Neural progenitor cell (in vitro differentiated cells): Measurements from ENCODE around the gene TRIM4. TPM values are rescaled to one million over a fixed set of nuclear protein-coding genes. Genes with fewer than 3 reads are reported as not detected.

Source experiments
- DNase-seq: peaks from one replicate; pipeline ENCODE4 v3.0.0-alpha.2; 2016; ENCODE audit warnings: low spot score
- H2AFZ ChIP-seq: fragments of 200-600 bp; sonication (generic); replicated peaks from 2 replicates; pipeline ENCODE4 v1.6.1; 2016; ENCODE audit warnings: antibody characterized with exemption
- H3F3A ChIP-seq: fragments of 200-600 bp; sonication (generic); 2 replicates; pipeline ENCODE4 v1.6.1; 2016; ENCODE audit warnings: antibody characterized with exemption, low read depth
- H3K27ac ChIP-seq: fragments of 200-600 bp; sonication (generic); 2 replicates; pipeline ENCODE4 v1.5.1; 2016; ENCODE audit warnings: mild to moderate bottlenecking
- H3K27me3 ChIP-seq: fragments of 200-600 bp; sonication (generic); 2 replicates; pipeline ENCODE4 v1.6.1; 2016; ENCODE audit warnings: mild to moderate bottlenecking, moderate library complexity
- H3K36me3 ChIP-seq: fragments of 200-600 bp; sonication (generic); 2 replicates; pipeline ENCODE4 v1.5.1; 2016
- H3K4me1 ChIP-seq: fragments of 200-600 bp; sonication (generic); 2 replicates; pipeline ENCODE4 v1.6.1; 2016; ENCODE audit warnings: mixed run types
- H3K4me2 ChIP-seq: fragments of 200-600 bp; sonication (generic); 2 replicates; pipeline ENCODE4 v1.6.1; 2016
- H3K4me3 ChIP-seq: fragments of 200-600 bp; sonication (generic); 2 replicates; pipeline ENCODE4 v1.5.1; 2016
- H3K79me2 ChIP-seq: fragments of 200-600 bp; sonication (generic); 2 replicates; pipeline ENCODE4 v1.6.1; 2016; ENCODE audit warnings: low read depth
- H3K9ac ChIP-seq: fragments of 200-600 bp; sonication (generic); 2 replicates; pipeline ENCODE4 v1.6.1; 2016
- H3K9me3 ChIP-seq: fragments of 200-600 bp; sonication (generic); 2 replicates; pipeline ENCODE4 v1.5.1; 2016; ENCODE audit warnings: low read depth
- H4K20me1 ChIP-seq: fragments of 200-600 bp; sonication (generic); 2 replicates; pipeline ENCODE4 v1.6.1; 2016; ENCODE audit warnings: low read depth
- H3K27ac Mint-ChIP-seq: 3 replicates; pipeline ENCODE4 v1.8.0; 2021; ENCODE audit warnings: mixed read lengths
- H3K27me3 Mint-ChIP-seq: 2 replicates; pipeline ENCODE4 v1.8.0; 2022; ENCODE audit warnings: low read depth, mild to moderate bottlenecking, inconsistent platforms, moderate library complexity, mixed read lengths; ENCODE audit not compliant: insufficient read depth
- H3K36me3 Mint-ChIP-seq: 3 replicates; pipeline ENCODE4 v1.8.0; 2021; ENCODE audit warnings: mixed read lengths
- H3K4me1 Mint-ChIP-seq: 3 replicates; pipeline ENCODE4 v1.8.0; 2021; ENCODE audit warnings: mixed read lengths
- H3K4me3 Mint-ChIP-seq: 3 replicates; pipeline ENCODE4 v1.8.0; 2021; ENCODE audit warnings: mild to moderate bottlenecking, moderate library complexity, mixed read lengths
- H3K9me3 Mint-ChIP-seq: 3 replicates; pipeline ENCODE4 v1.8.0; 2020; ENCODE audit warnings: mixed read lengths
- CTCF ChIP-seq: fragments of 200-600 bp; sonication (generic); IDR thresholded peaks from 2 replicates; pipeline ENCODE4 v1.5.1; 2017; ENCODE audit warnings: antibody characterized with exemption, mild to moderate bottlenecking
- EZH2 ChIP-seq: fragments of 200-600 bp; sonication (generic); IDR thresholded peaks from 2 replicates; pipeline ENCODE4 v1.6.1; 2017; ENCODE audit warnings: antibody characterized with exemption, mild to moderate bottlenecking, moderate library complexity
- EZH2phosphoT487 ChIP-seq: fragments of 200-600 bp; sonication (generic); IDR thresholded peaks from 2 replicates; pipeline ENCODE4 v1.6.1; 2017; ENCODE audit warnings: antibody characterized with exemption
- total RNA-seq: library from RNA; depleted of rRNA; stranded (reverse); fragments of >200 nt; gene quantifications from 2 replicates; pipeline ENCODE4 v1.2.3, GENCODE V29; 2015; ENCODE audit warnings: low replicate concordance

The TRIM4 gene
- total RNA-seq, 1 donor from 2014 or later: not detected

GRCh38 chr7:99910976-99911375 is 8.4 kb downstream of the TRIM4 start:
- Mint-ChIP-seq H3K36me3 (no peaks in the 10 kb centered on the region), H3K9me3 (no peaks in the 10 kb centered on the region)

GRCh38 chr7:99901581-99901980 is 17.7 kb downstream of the TRIM4 start:
- H3K9ac ChIP-seq: no peak overlapping the region
- Mint-ChIP-seq H3K27me3 (peaks cover 2% of the 10 kb centered on the region), H3K9me3 (no peaks in the 10 kb centered on the region), H3K36me3 (no peaks in the 10 kb centered on the region), H3K4me1 (no peaks in the 10 kb centered on the region), H3K27ac (no peak overlapping the region), H3K4me3 (no peak overlapping the region)
- H3K4me1 ChIP-seq: no peaks in the 10 kb centered on the region
- no peaks in the 10 kb centered on the region for H3F3A ChIP-seq
- no peaks in the 10 kb centered on the region for H4K20me1 ChIP-seq
- no peaks in the 10 kb centered on the region for H3K9me3 ChIP-seq
- no peak for DNase-seq
- H3K4me2 ChIP-seq: no peak overlapping the region
- no peaks in the 10 kb centered on the region for H3K79me2 ChIP-seq
- H3K4me3 ChIP-seq: no peak overlapping the region
- no peak for TF ChIP-seq CTCF
- TF ChIP-seq EZH2: no peak
- no peak for TF ChIP-seq EZH2phosphoT487
- no peaks in the 10 kb centered on the region for H3K36me3 ChIP-seq
- H3K27ac ChIP-seq: no peak overlapping the region
- H3K27me3 ChIP-seq: no peaks in the 10 kb centered on the region
- no peak overlapping the region for H2AFZ ChIP-seq

More at GRCh38 chr7:99910976-99911375, 8.4 kb downstream of the TRIM4 start:
- no peaks in the 10 kb centered on the region for H3K4me1 Mint-ChIP-seq
- H3K4me3 ChIP-seq: no peak overlapping the region
- H3K27ac ChIP-seq: no peak overlapping the region
- DNase-seq: no peak
- H3K36me3 ChIP-seq: no peaks in the 10 kb centered on the region
- no peak overlapping the region for H3K4me3 Mint-ChIP-seq
- H2AFZ ChIP-seq: no peak overlapping the region
- no peaks in the 10 kb centered on the region for H3K27me3 ChIP-seq
- H3K9me3 ChIP-seq: no peaks in the 10 kb centered on the region
- TF ChIP-seq CTCF (no peak), EZH2phosphoT487 (no peak), EZH2 (no peak)
- H3K79me2 ChIP-seq: no peaks in the 10 kb centered on the region
- H3K4me1 ChIP-seq: no peaks in the 10 kb centered on the region
- H4K20me1 ChIP-seq: no peaks in the 10 kb centered on the region
- H3F3A ChIP-seq: no peaks in the 10 kb centered on the region
- H3K4me2 ChIP-seq: no peak overlapping the region
- H3K27ac Mint-ChIP-seq: no peak overlapping the region
- peaks cover under 1% of the 10 kb centered on the region for H3K27me3 Mint-ChIP-seq
- no peak overlapping the region for H3K9ac ChIP-seq

GRCh38 chr7:99899830-99900519 is 19.4 kb downstream of the TRIM4 start:
- Mint-ChIP-seq H3K4me1 (no peaks in the 10 kb centered on the region), H3K9me3 (no peaks in the 10 kb centered on the region), H3K36me3 (no peaks in the 10 kb centered on the region), H3K27ac (no peak overlapping the region), H3K27me3 (no peaks in the 10 kb centered on the region), H3K4me3 (no peak overlapping the region)
- no peak for DNase-seq
- Histone ChIP-seq H3K79me2 (no peaks in the 10 kb centered on the region), H2AFZ (no peak overlapping the region), H3K36me3 (no peaks in the 10 kb centered on the region), H3K9me3 (no peaks in the 10 kb centered on the region), H3K4me2 (no peak overlapping the region), H4K20me1 (no peaks in the 10 kb centered on the region), H3K27me3 (no peaks in the 10 kb centered on the region), H3F3A (no peaks in the 10 kb centered on the region), H3K9ac (no peak overlapping the region), H3K4me3 (no peak overlapping the region), H3K27ac (no peak overlapping the region), H3K4me1 (no peaks in the 10 kb centered on the region)
- TF ChIP-seq EZH2 (no peak), CTCF (no peak), EZH2phosphoT487 (no peak)
